Esophagus squamous epithelium (tissue), 5 donors: ENCODE measurements around the gene PXK. TPM values are rescaled to one million over a fixed set of nuclear protein-coding genes. Genes with fewer than 3 reads are reported as not detected.

Experiments
- DNase-seq: peaks from one replicate; lab custom pipeline; 2025; lab: John Stamatoyannopoulos, UW
- H3K27ac ChIP-seq, 4 donors: fragments of 200-600 bp; sonication (generic); one replicate each; pipeline ENCODE4 v1.5.1; 2016 to 2019; ENCODE audit warnings: mild to moderate bottlenecking in 1 of 4
- H3K27me3 ChIP-seq, 4 donors: fragments of 200-600 bp; sonication (generic); 1 replicate in 3 of 4; 2 replicates in 1 of 4; pipeline versions ENCODE4 v1.5.1 to v1.6.0; 2017 to 2021; ENCODE audit warnings: antibody characterized with exemption in 1 of 4
- H3K36me3 ChIP-seq, 3 donors: fragments of 200-600 bp; sonication (generic); one replicate each; pipeline ENCODE4 v1.5.1; 2016 to 2019
- H3K4me1 ChIP-seq, 3 donors: fragments of 200-600 bp; sonication (generic); one replicate each; pipeline ENCODE4 v1.5.1; 2017 to 2019
- H3K4me3 ChIP-seq, 4 donors: fragments of 200-600 bp; sonication (generic); 1 replicate in 3 of 4; 2 replicates in 1 of 4; pipeline ENCODE4 v1.5.1; 2016 to 2019; ENCODE audit warnings: mild to moderate bottlenecking in 2 of 4, moderate library complexity in 1 of 4
- H3K9me3 ChIP-seq, 3 donors: fragments of 200-600 bp; sonication (generic); one replicate each; pipeline ENCODE4 v1.5.1; 2016 to 2019
- POLR2A ChIP-seq, 4 donors: fragments of 450-650 bp; IDR thresholded peaks; one replicate each; pipeline ENCODE4 v1.6.1; 2017; ENCODE audit warnings: antibody characterized with exemption in 4 of 4, mild to moderate bottlenecking in 4 of 4, moderate library complexity in 3 of 4
- WGBS, 2 donors: methylation state at CpG; one replicate each; pipeline ENCODE4 v1.1.5; 2018; 5-methylcytosine and 5-hydroxymethylcytosine counted together
- intact Hi-C: fragments of 100-400 bp; cut with DNase I; formaldehyde crosslinking; loops from one replicate; pipeline ENCODE4 v1.15.0; 2022
- total RNA-seq, 4 donors: library from RNA; depleted of rRNA; stranded (reverse); fragments of >200 nt; gene quantifications; one replicate each; pipeline ENCODE4 v1.1.0, GENCODE V29; 2016
- TF ChIP-seq, protein P1 (sequence below), 6 experiments: fragments of 450-650 bp in 4 of 6; fragments of 200-600 bp in 2 of 6; sonication (generic) in 2 of 6; IDR thresholded peaks; one replicate each; pipeline ENCODE4 v1.5.1; 2016 to 2019; ENCODE audit warnings: antibody characterized with exemption in 6 of 6, mild to moderate bottlenecking in 4 of 6, moderate library complexity in 4 of 6
- donor health status: DM: yes; HTN: yes; CAD: no.

The PXK gene
- total RNA-seq, 4 donors from 2014 or later, result 6.5 to 25.9 (median 12.2) TPM

DNA sequence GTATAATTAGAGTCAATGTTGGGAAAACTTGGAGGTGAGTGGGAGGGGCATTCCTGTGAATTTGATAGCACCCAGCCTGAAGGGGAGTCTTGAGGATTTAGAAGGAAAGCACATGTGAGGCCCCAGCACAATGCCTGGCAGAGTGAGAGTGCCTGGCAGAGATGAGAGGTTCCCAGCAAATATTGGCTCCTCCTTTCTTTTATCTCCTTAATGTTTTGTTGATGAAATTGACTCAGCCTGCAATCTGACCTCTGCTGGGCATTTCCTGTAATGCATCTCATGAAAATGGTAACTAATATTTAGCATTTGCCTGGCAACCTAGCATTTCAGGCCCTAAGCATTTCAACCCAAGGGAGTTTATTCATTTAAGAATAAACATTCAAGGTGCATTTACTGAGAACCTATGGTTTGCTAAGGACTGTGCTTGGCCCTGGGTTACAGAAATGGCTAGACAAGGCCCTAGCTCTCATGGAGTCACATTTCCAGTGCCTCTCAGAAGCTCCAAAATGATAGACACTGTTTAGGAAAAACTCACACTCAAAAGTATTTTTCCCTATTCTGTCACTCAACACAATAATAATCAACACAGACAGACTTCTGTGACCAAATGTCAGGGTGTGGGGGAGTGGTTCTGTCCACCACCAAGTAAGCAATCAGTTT, 82.0 kb downstream of the PXK start:
- Histone ChIP-seq H3K36me3 (peaks cover 2 to 44% (median 9%) of the 10 kb centered on the region in 3 donors), H3K27ac (no peak overlapping the region)
- intact Hi-C loops, result loop anchor here (5.0 kb wide), 1 partner anchor 92 kb away; no protein-coding TSS in a partner anchor

DNA sequence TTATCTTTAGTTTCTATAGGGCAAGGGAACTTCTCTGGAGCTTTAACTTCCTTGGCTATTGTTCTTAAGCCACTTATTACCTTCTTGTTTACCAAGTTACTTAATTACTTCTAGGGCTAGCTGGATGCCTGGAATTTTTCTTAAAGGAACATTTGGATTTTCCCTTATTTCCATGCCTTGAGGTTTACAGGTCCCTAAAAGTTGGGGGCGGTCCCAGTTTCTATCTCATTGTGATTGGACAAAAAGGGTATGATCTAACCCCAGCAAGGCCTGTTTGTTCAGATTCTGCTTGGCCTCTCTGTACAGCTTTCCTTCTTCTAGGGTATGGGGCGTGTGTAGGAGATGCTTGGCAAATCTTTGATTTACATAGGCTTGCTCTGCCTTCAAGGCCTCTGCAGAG, 83.5 kb downstream of the PXK start:
- 71 to 77% methylated on average over 1 to 2 of the region's 2 CpGs for WGBS, 2 donors
- no peak for DNase-seq
- TF ChIP-seq POLR2A (IDR thresholded peaks at IDR 0.05), result no peak
- TF ChIP-seq, protein P1, sequence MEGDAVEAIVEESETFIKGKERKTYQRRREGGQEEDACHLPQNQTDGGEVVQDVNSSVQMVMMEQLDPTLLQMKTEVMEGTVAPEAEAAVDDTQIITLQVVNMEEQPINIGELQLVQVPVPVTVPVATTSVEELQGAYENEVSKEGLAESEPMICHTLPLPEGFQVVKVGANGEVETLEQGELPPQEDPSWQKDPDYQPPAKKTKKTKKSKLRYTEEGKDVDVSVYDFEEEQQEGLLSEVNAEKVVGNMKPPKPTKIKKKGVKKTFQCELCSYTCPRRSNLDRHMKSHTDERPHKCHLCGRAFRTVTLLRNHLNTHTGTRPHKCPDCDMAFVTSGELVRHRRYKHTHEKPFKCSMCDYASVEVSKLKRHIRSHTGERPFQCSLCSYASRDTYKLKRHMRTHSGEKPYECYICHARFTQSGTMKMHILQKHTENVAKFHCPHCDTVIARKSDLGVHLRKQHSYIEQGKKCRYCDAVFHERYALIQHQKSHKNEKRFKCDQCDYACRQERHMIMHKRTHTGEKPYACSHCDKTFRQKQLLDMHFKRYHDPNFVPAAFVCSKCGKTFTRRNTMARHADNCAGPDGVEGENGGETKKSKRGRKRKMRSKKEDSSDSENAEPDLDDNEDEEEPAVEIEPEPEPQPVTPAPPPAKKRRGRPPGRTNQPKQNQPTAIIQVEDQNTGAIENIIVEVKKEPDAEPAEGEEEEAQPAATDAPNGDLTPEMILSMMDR (IDR thresholded peaks at IDR 0.05), result no peak
- Histone ChIP-seq H3K27ac (no peak overlapping the region), H3K36me3 (peaks cover 0 to 35% (median 4%) of the 10 kb centered on the region in 3 donors), H3K27me3 (no peaks in the 10 kb centered on the region), H3K4me1 (peaks cover 0 to 20% (median 11%) of the 10 kb centered on the region in 3 donors), H3K4me3 (no peak overlapping the region), H3K9me3 (no peaks in the 10 kb centered on the region)
- intact Hi-C loops, result no loop called here

More for the DNA sequence above, 82.0 kb downstream of the PXK start:
- Histone ChIP-seq H3K4me1 (peaks cover 0 to 13% (median 5%) of the 10 kb centered on the region in 3 donors), H3K27me3 (no peaks in the 10 kb centered on the region), H3K9me3 (no peaks in the 10 kb centered on the region), H3K4me3 (no peak overlapping the region)
- TF ChIP-seq POLR2A (IDR thresholded peaks at IDR 0.05), result no peak
- TF ChIP-seq, protein P1 (IDR thresholded peaks at IDR 0.05), result peak; percentile 66 to 89 (median 82)
- DNase-seq, result no peak

DNA sequence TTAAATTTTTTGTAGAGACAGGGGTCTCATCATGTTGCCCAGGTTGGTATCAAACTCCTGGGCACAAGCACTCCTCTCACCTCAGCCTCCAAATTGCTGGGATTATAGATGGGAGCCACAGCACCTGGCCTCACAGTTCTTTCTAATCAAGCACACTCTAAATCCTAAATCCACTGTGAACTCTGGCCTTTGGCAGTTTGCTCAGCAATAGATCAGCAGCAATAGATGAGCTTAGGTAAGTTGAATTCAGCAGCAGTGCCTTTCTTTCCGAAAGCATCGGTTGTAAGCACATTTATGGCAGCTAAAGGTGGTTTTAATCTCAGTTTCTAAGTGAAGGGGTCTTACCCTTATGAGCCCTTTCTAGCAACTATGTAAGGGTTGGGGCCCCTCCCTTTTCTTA, 84.4 kb downstream of the PXK start:
- Histone ChIP-seq H3K4me3 (no peak overlapping the region), H3K27ac (no peak overlapping the region), H3K27me3 (no peaks in the 10 kb centered on the region), H3K9me3 (no peaks in the 10 kb centered on the region), H3K36me3 (peaks cover 0 to 36% (median 7%) of the 10 kb centered on the region in 3 donors), H3K4me1 (peaks cover 0 to 20% (median 11%) of the 10 kb centered on the region in 3 donors)
- no peak for DNase-seq
- TF ChIP-seq, protein P1 (IDR thresholded peaks at IDR 0.05), result no peak
- TF ChIP-seq POLR2A (IDR thresholded peaks at IDR 0.05), result no peak
- intact Hi-C loops, result no loop called here
- WGBS, 2 donors, result 84 to 93% methylated on average over 2 of the region's 2 CpGs

DNA sequence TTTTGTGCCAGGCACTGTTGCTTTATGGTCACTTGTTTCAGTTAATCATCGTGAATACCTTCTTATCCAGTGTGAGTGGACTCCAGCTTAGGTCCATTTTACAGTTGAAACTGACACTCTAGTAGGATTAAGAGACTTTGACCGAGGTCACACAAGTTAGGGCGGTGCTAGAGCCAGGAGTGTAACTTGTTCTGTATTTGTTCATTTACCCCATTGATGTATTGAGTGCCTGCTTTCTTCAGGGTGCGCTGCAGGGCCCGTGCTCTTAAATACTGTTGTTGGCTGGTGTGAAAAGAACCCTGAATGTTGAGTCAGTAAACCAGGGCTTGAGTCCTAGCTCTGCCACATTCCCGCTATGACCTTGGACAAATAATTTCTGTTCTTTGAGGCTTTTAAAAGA, 85.5 kb downstream of the PXK start:
- intact Hi-C loops, result no loop called here
- DNase-seq, result no peak
- no peaks in the 10 kb centered on the region for H3K27me3 ChIP-seq
- H3K27ac ChIP-seq, result no peak overlapping the region
- 85 to 87% methylated on average over 6 of the region's 6 CpGs for WGBS, 2 donors
- no peak overlapping the region for H3K4me3 ChIP-seq
- H3K4me1 ChIP-seq, result peaks cover 0 to 20% (median 11%) of the 10 kb centered on the region in 3 donors
- TF ChIP-seq POLR2A (IDR thresholded peaks at IDR 0.05), result no peak
- TF ChIP-seq, protein P1 (IDR thresholded peaks at IDR 0.05), result no peak
- H3K9me3 ChIP-seq, result no peaks in the 10 kb centered on the region
- H3K36me3 ChIP-seq, result peaks cover 0 to 36% (median 4%) of the 10 kb centered on the region in 3 donors

DNA sequence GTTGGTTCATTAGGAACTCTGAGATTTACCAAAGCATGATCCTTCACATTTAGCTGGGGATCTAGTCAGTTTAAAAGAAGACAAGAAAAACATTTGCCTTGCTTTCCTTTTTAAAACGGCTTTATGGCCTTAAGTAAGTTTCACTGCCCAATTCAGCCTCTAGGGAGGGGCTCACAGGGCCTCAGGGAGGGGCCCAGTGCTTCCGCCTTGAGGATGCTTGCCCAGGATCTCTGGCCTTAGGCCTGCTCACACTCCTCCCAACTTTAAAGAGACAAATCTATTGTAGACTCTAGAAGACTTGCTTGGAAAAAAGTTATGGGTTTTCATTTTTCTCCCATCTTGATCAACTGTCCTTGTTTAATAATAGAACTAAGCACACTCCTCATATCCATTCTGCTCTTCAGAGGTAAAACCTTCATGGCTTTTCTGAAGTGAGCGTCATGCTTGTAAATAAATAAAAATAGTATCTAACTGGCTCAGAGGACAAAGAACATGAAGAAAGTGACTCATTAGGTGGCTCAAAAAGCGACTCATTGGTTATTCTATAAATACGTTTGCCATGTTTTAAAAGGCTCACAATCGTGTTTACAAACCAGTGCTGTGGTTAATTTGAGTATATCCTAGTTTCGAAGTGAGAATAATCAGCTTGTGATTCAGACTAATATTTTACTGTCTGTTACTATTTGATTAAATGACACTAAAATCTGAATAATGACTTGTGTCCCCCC, 87.3 kb downstream of the PXK start:
- Histone ChIP-seq H3K27me3 (no peaks in the 10 kb centered on the region), H3K4me3 (no peak overlapping the region), H3K4me1 (peaks cover 0 to 17% (median 14%) of the 10 kb centered on the region in 3 donors), H3K36me3 (peaks cover 8 to 52% (median 10%) of the 10 kb centered on the region in 3 donors), H3K27ac (peak overlapping the region; percentile 39 to 67 (median 60)), H3K9me3 (no peaks in the 10 kb centered on the region)
- no peak for TF ChIP-seq POLR2A (IDR thresholded peaks at IDR 0.05)
- TF ChIP-seq, protein P1 (IDR thresholded peaks at IDR 0.05), result no peak
- WGBS, 2 donors, result 42 to 44% methylated on average over 7 of the region's 7 CpGs
- no peak for DNase-seq
- intact Hi-C loops, result no loop called here
